Liver (tissue), 9 donors: Measurements from ENCODE around the gene TLR1. TPM values are rescaled to one million over a fixed set of nuclear protein-coding genes. Genes with fewer than 3 reads are reported as not detected.

ENCODE experiments used
- DNase-seq: peaks from one replicate; pipeline ENCODE4 v3.0.0-alpha.2; 2017; ENCODE audit warnings: low spot score
- H3K27ac ChIP-seq, 2 donors: one replicate each; pipeline ENCODE4 v1.7.0; 2013; ENCODE audit warnings: inconsistent platforms in 2 of 2, low read length in 2 of 2, control low read depth in 1 of 2, low read depth in 1 of 2, mild to moderate bottlenecking in 1 of 2
- H3K27me3 ChIP-seq, 4 donors: one replicate each; pipeline versions ENCODE4 v1.6.1 to v1.7.0; 2013; ENCODE audit warnings: low read length in 3 of 4, inconsistent platforms in 1 of 4, mild to moderate bottlenecking in 1 of 4, moderate library complexity in 1 of 4; ENCODE audit not compliant: control insufficient read depth in 4 of 4, insufficient read depth in 4 of 4
- H3K36me3 ChIP-seq, 4 donors: one replicate each; pipeline versions ENCODE4 v1.6.1 to v1.7.0; 2013; ENCODE audit warnings: low read length in 3 of 4, mild to moderate bottlenecking in 3 of 4, low read depth in 1 of 4, moderate library complexity in 1 of 4; ENCODE audit not compliant: control insufficient read depth in 4 of 4, insufficient read depth in 3 of 4
- H3K4me1 ChIP-seq, 4 donors: one replicate each; pipeline versions ENCODE4 v1.6.1 to v1.7.0; 2013; ENCODE audit warnings: low read length in 3 of 4, mild to moderate bottlenecking in 3 of 4, moderate library complexity in 1 of 4; ENCODE audit not compliant: control insufficient read depth in 4 of 4, insufficient read depth in 4 of 4
- H3K4me3 ChIP-seq, 3 donors: one replicate each; pipeline versions ENCODE4 v1.6.1 to v1.7.0; 2013; ENCODE audit warnings: low read length in 3 of 3, control low read depth in 1 of 3, low read depth in 1 of 3, mild to moderate bottlenecking in 1 of 3
- H3K9ac ChIP-seq, 2 donors: one replicate each; pipeline ENCODE4 v1.7.0; 2013; ENCODE audit warnings: low read length in 2 of 2, mild to moderate bottlenecking in 2 of 2, moderate library complexity in 2 of 2, control low read depth in 1 of 2, low read depth in 1 of 2
- H3K9me3 ChIP-seq, 4 donors: one replicate each; pipeline versions ENCODE4 v1.6.1 to v1.7.0; 2013; ENCODE audit warnings: low read length in 3 of 4; ENCODE audit not compliant: control insufficient read depth in 4 of 4
- ATF3 ChIP-seq: IDR thresholded peaks from 2 replicates; pipeline ENCODE4 v1.6.1; 2016; ENCODE audit warnings: antibody characterized with exemption
- CTCF ChIP-seq: fragments of 150-350 bp; IDR thresholded peaks from 2 replicates; pipeline ENCODE4 v1.5.1; 2017; ENCODE audit warnings: improper control_type of control experiment, low read depth, low read length; ENCODE audit not compliant: missing input control
- FOXA1 ChIP-seq: IDR thresholded peaks from 2 replicates; pipeline ENCODE4 v1.6.1; 2016; ENCODE audit warnings: antibody characterized with exemption
- FOXA2 ChIP-seq: IDR thresholded peaks from 2 replicates; pipeline ENCODE4 v1.6.1; 2016; ENCODE audit warnings: antibody characterized with exemption
- GABPA ChIP-seq, 2 donors: IDR thresholded peaks in 1 of 2; conservative IDR thresholded peaks in 1 of 2; 2 replicates each; pipeline ENCODE4 v1.6.1; 2016; ENCODE audit warnings: antibody characterized with exemption in 2 of 2, mild to moderate bottlenecking in 1 of 2, moderate library complexity in 1 of 2
- HNF4A ChIP-seq, 2 donors: conservative IDR thresholded peaks; 2 replicates each; pipeline ENCODE4 v1.6.1; 2016; ENCODE audit warnings: antibody characterized with exemption in 2 of 2, mild to moderate bottlenecking in 2 of 2
- HNF4G ChIP-seq: IDR thresholded peaks from 2 replicates; pipeline ENCODE4 v1.6.1; 2016; ENCODE audit warnings: antibody characterized with exemption
- JUND ChIP-seq, 2 donors: IDR thresholded peaks; 2 replicates each; pipeline ENCODE4 v1.6.1; 2016; ENCODE audit warnings: antibody characterized with exemption in 2 of 2
- MAX ChIP-seq: IDR thresholded peaks from 2 replicates; pipeline ENCODE4 v1.6.1; 2016; ENCODE audit warnings: antibody characterized with exemption
- NR2F2 ChIP-seq: IDR thresholded peaks from 2 replicates; pipeline ENCODE4 v1.6.1; 2016; ENCODE audit warnings: antibody characterized with exemption
- RAD21 ChIP-seq, 2 donors: IDR thresholded peaks; 2 replicates each; pipeline ENCODE4 v1.6.1; 2016; ENCODE audit warnings: antibody characterized with exemption in 2 of 2, mild to moderate bottlenecking in 2 of 2
- REST ChIP-seq: IDR thresholded peaks from 2 replicates; pipeline ENCODE4 v1.6.1; 2016; ENCODE audit warnings: antibody characterized with exemption, mild to moderate bottlenecking
- RXRA ChIP-seq, 2 donors: IDR thresholded peaks; 2 replicates each; pipeline ENCODE4 v1.6.1; 2017 to 2018; ENCODE audit warnings: antibody characterized with exemption in 2 of 2, mild to moderate bottlenecking in 1 of 2
- SP1 ChIP-seq: IDR thresholded peaks from 2 replicates; pipeline ENCODE4 v1.6.1; 2018; ENCODE audit warnings: antibody characterized with exemption, mild to moderate bottlenecking
- TAF1 ChIP-seq: conservative IDR thresholded peaks from 2 replicates; pipeline ENCODE4 v1.6.1; 2016; ENCODE audit warnings: antibody characterized with exemption, mild to moderate bottlenecking
- YY1 ChIP-seq: IDR thresholded peaks from 2 replicates; pipeline ENCODE4 v1.6.1; 2016; ENCODE audit warnings: antibody characterized with exemption, mild to moderate bottlenecking
- ZBTB33 ChIP-seq: IDR thresholded peaks from 2 replicates; pipeline ENCODE4 v1.6.1; 2016; ENCODE audit warnings: antibody characterized with exemption
- WGBS: extraction: QIAGEN DNeasy Blood & Tissue Kit; methylation state at CpG from one replicate; pipeline ENCODE4 v1.1.7; 2013; 5-methylcytosine and 5-hydroxymethylcytosine counted together
- polyA plus RNA-seq, 2 donors: library from polyadenylated mRNA; stranded (reverse) in 1 of 2; unstranded in 1 of 2; fragments of 200-250 nt in 1 of 2; fragments of >200 nt in 1 of 2; fragmentation: Nextera tagmentation in 1 of 2; extraction: Ambion mirVana in 1 of 2; gene quantifications; one replicate each; pipeline versions ENCODE4 v1.2.1 to v1.2.3, GENCODE V29; 2013 to 2015
- total RNA-seq, 2 donors: library from RNA; depleted of rRNA; stranded (reverse); fragments of >200 nt; gene quantifications; one replicate each; pipeline ENCODE4 v1.2.3, GENCODE V29; 2014
- donor health status: healthy.
- donor health status: healthy.
- donor health status: healthy.
- donor health status: healthy.
- donor health status: healthy.

Gene TLR1
- total and polyA plus RNA-seq, 4 donors: 2.7 to 10.0 (median 6.4) TPM

- H3K9me3 ChIP-seq: no peaks in the 10 kb centered on the region
- TF ChIP-seq FOXA1 (no peak), ATF3 (no peak), RXRA (IDR thresholded peaks at IDR 0.05) (no peak), FOXA2 (no peak), SP1 (no peak), HNF4A (conservative IDR thresholded peaks at IDR 0.05) (no peak), YY1 (no peak), MAX (no peak), NR2F2 (no peak), ZBTB33 (no peak), HNF4G (no peak), TAF1 (no peak), GABPA (IDR thresholded peaks at IDR 0.05 in 1 of 2, conservative IDR thresholded peaks at IDR 0.05 in 1 of 2) (no peak), RAD21 (IDR thresholded peaks at IDR 0.05) (no peak), REST (no peak)
- WGBS: 97% methylated on average over 4 of the region's 4 CpGs
- no peaks in the 10 kb centered on the region for H3K27me3 ChIP-seq
- H3K4me3 ChIP-seq: no peak overlapping the region
- H3K27ac ChIP-seq: no peak overlapping the region
- H3K9ac ChIP-seq: no peak overlapping the region
- H3K36me3 ChIP-seq: peaks cover 0 to 1% (median 0%) of the 10 kb centered on the region in 4 donors
- DNase-seq: no peak
- H3K4me1 ChIP-seq: peaks cover 2 to 20% (median 13%) of the 10 kb centered on the region in 4 donors
Observed at GRCh38 chr4:38784141-38784540, 20.4 kb downstream of the TLR1 start.

- H3K9ac ChIP-seq: no peak overlapping the region
- no peak overlapping the region for H3K27ac ChIP-seq
- H3K36me3 ChIP-seq: peaks cover 0 to 1% (median 0%) of the 10 kb centered on the region in 4 donors
- peaks cover 0 to 12% (median 5%) of the 10 kb centered on the region in 4 donors for H3K4me1 ChIP-seq
- no peak overlapping the region for H3K4me3 ChIP-seq
- WGBS: 80% methylated on average over 8 of the region's 8 CpGs
- H3K27me3 ChIP-seq: no peaks in the 10 kb centered on the region
- no peaks in the 10 kb centered on the region for H3K9me3 ChIP-seq
- DNase-seq: no peak
- TF ChIP-seq CTCF (no peak), FOXA1 (no peak), SP1 (no peak), YY1 (no peak), REST (no peak), GABPA (IDR thresholded peaks at IDR 0.05 in 1 of 2, conservative IDR thresholded peaks at IDR 0.05 in 1 of 2) (no peak), JUND (IDR thresholded peaks at IDR 0.05) (no peak), FOXA2 (no peak), ATF3 (no peak), RXRA (IDR thresholded peaks at IDR 0.05) (no peak), TAF1 (no peak), HNF4G (no peak), NR2F2 (no peak), ZBTB33 (no peak), RAD21 (IDR thresholded peaks at IDR 0.05) (no peak)
Observed at GRCh38 chr4:38783109-38783460, 21.5 kb downstream of the TLR1 start.
